Epidermal melanocyte (primary cell): ENCODE measurements around the gene EPB41L4A.

Experiments used
- DNase-seq: peaks from one replicate; pipeline ENCODE4 v3.0.0; 2011; ENCODE audit warnings: low spot score; ENCODE audit not compliant: insufficient read length

Gene EPB41L4A

DNA sequence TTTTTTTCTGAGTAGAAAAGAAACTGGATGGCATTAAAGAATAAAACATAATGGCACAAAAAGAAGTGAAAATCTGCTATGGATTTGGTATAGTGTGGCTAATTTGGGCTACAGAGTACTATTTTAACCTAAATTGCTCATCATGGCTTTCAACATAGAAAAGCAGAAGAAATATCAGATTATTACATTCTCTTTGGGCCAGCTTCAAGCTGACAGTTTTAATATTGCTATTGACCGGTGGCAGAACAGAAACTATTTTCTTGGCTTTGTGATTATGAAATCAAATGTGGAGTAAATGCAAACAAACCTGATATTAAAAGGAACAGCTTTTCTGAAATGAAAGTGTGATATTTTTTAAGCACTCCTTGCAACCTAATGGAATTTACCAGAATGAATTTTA is 301.5 kb downstream of the EPB41L4A start:
- DNase-seq = no peak

GRCh38 chr5:112116371-112116770 is 302.7 kb downstream of the EPB41L4A start:
- no peak for DNase-seq

GRCh38 chr5:112113565-112113964 is 305.5 kb downstream of the EPB41L4A start:
- DNase-seq = no peak
